ENCODE measurements around the gene PAH.
"Not testable (repeated sequence)": the region's sequence is repeated elsewhere in the genome, so short reads cannot be mapped to it uniquely, and the experiment has no call there.

PAH gene

DNA sequence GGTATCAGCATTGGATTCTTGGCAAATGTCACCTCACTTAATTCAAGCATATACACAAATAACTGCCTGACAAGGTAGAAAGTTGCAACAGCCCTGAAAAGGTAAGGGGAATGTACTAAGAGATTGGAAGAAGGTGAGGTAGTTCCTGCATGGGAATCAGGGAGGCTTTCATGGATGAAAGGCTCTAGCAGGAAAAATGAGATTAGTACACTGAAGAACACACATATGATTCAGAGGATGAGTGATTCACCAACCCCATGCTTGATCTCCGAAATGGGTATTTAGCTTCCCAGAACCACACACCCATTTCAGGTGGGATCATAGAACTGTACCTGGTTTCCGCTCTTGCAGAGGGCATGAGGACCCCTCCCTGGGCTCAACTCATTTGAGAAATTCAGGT is 65.8 kb downstream of the PAH start:
- Histone ChIP-seq H3K9ac (ENCODE audit: low read depth, low read length) (no peak overlapping the region), H3K27me3 (ENCODE audit: insufficient read depth, low read length) (no peaks in the 10 kb centered on the region), H3K4me3 (ENCODE audit: low read length) (no peak overlapping the region), H3K9me3 (ENCODE audit: insufficient read depth, low read depth, low read length) (no peaks in the 10 kb centered on the region), H3K36me3 (ENCODE audit: insufficient read depth, low read length) (no peaks in the 10 kb centered on the region), H3K4me1 (ENCODE audit: insufficient read depth, low read length) (no peaks in the 10 kb centered on the region), H3K27ac (ENCODE audit: low read depth, low read length) (no peak overlapping the region)
- WGBS: 96% methylated on average over 2 of the region's 2 CpGs

DNA sequence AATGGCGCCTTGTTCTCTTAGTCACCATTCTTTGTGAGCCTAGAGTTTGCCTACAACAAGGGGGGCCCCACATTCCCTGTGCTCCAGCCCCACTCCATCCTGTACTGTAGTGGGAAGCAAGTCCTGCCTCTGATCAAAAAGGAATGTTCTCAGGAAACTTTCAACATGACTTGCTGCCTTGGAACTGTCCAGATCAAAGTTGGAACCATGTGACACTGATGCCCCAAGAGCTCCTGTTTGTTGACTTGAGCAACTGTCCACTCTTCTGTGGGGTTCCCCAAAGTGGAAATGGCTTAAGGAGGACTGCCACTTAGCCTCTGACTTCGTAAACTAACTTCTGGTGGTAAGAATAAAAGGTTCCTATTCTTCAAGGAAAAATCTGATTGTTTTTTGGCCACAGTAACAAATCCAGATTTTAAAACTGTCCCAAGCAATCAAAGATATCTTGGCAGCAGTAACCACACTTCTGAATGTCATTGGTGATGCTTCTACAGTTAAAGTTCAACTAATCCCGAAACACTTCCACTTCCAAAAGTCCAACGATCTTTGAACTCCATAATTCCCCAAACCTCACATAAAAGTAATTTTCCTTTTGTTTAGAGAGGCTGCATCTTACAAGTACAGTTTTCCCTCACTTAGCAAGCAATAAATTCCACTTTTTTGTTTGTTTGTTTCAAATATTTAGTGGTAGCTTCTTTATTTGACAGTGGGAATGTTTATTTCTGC is 67.2 kb downstream of the PAH start:
- no peaks in the 10 kb centered on the region for H3K36me3 ChIP-seq (ENCODE audit: insufficient read depth, low read length)
- H3K9me3 ChIP-seq (ENCODE audit: insufficient read depth, low read depth, low read length): no peaks in the 10 kb centered on the region
- H3K4me3 ChIP-seq (ENCODE audit: low read length): no peak overlapping the region
- no peak overlapping the region for H3K9ac ChIP-seq (ENCODE audit: low read depth, low read length)
- H3K4me1 ChIP-seq (ENCODE audit: insufficient read depth, low read length): no peaks in the 10 kb centered on the region
- 79% methylated on average over 4 of the region's 4 CpGs for WGBS
- no peak overlapping the region for H3K27ac ChIP-seq (ENCODE audit: low read depth, low read length)
- no peaks in the 10 kb centered on the region for H3K27me3 ChIP-seq (ENCODE audit: insufficient read depth, low read length)

GRCh38 chr12:102848832-102849231 is 68.2 kb downstream of the PAH start:
- no peaks in the 10 kb centered on the region for H3K4me1 ChIP-seq (ENCODE audit: insufficient read depth, low read length)
- 87% methylated on average over 3 of the region's 3 CpGs for WGBS
- H3K9ac ChIP-seq (ENCODE audit: low read depth, low read length): no peak overlapping the region
- H3K4me3 ChIP-seq (ENCODE audit: low read length): no peak overlapping the region
- H3K27ac ChIP-seq (ENCODE audit: low read depth, low read length): no peak overlapping the region
- H3K36me3 ChIP-seq (ENCODE audit: insufficient read depth, low read length): no peaks in the 10 kb centered on the region
- H3K9me3 ChIP-seq (ENCODE audit: insufficient read depth, low read depth, low read length): no peaks in the 10 kb centered on the region
- H3K27me3 ChIP-seq (ENCODE audit: insufficient read depth, low read length): no peaks in the 10 kb centered on the region

- no peak overlapping the region for H3K27ac ChIP-seq (ENCODE audit: low read depth, low read length)
- no peaks in the 10 kb centered on the region for H3K36me3 ChIP-seq (ENCODE audit: insufficient read depth, low read length)
- H3K9ac ChIP-seq (ENCODE audit: low read depth, low read length): no peak overlapping the region
- H3K4me1 ChIP-seq (ENCODE audit: insufficient read depth, low read length): no peaks in the 10 kb centered on the region
- H3K4me3 ChIP-seq (ENCODE audit: low read length): no peak overlapping the region
- no peaks in the 10 kb centered on the region for H3K9me3 ChIP-seq (ENCODE audit: insufficient read depth, low read depth, low read length)
- WGBS: 74% methylated on average over 2 of the region's 2 CpGs
- no peaks in the 10 kb centered on the region for H3K27me3 ChIP-seq (ENCODE audit: insufficient read depth, low read length)
Measured at GRCh38 chr12:102847131-102847530, 69.9 kb downstream of the PAH start.

- no peaks in the 10 kb centered on the region for H3K27me3 ChIP-seq (ENCODE audit: insufficient read depth, low read length)
- no peak overlapping the region for H3K4me3 ChIP-seq (ENCODE audit: low read length)
- no peak overlapping the region for H3K27ac ChIP-seq (ENCODE audit: low read depth, low read length)
- no peaks in the 10 kb centered on the region for H3K4me1 ChIP-seq (ENCODE audit: insufficient read depth, low read length)
- no peaks in the 10 kb centered on the region for H3K36me3 ChIP-seq (ENCODE audit: insufficient read depth, low read length)
- H3K9me3 ChIP-seq (ENCODE audit: insufficient read depth, low read depth, low read length): no peaks in the 10 kb centered on the region
- WGBS: 82% methylated on average over 9 of the region's 10 CpGs
- H3K9ac ChIP-seq (ENCODE audit: low read depth, low read length): no peak overlapping the region
Measured at GRCh38 chr12:102833687-102834441, 83.2 kb downstream of the PAH start.

DNA sequence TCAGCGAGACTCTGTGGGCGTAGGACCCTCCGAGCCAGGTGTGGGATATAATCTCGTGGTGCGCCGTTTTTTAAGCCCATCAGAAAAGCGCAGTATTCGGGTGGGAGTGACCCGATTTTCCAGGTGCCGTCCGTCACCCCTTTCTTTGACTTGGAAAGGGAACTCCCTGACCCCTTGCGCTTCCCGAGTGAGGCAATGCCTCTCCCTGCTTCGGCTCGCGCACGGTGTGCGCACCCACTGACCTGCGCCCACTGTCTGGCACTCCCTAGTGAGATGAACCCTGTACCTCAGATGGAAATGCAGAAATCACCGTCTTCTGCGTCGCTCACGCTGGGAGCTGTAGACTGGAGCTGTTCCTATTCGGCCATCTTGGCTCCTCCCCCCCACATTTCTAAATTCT is 84.2 kb downstream of the PAH start:
- H3K4me1 ChIP-seq (ENCODE audit: insufficient read depth, low read length); H3K9ac ChIP-seq (ENCODE audit: low read depth, low read length); H3K4me3 ChIP-seq (ENCODE audit: low read length); H3K27me3 ChIP-seq (ENCODE audit: insufficient read depth, low read length); H3K9me3 ChIP-seq (ENCODE audit: insufficient read depth, low read depth, low read length); H3K27ac ChIP-seq (ENCODE audit: low read depth, low read length); H3K36me3 ChIP-seq (ENCODE audit: insufficient read depth, low read length): not testable (repeated sequence)
- 45% methylated on average over 23 of the region's 24 CpGs for WGBS

GRCh38 chr12:102824218-102824835 is 92.7 kb downstream of the PAH start:
- peaks cover 59% of the 10 kb centered on the region for H3K27me3 ChIP-seq (ENCODE audit: insufficient read depth, low read length)
- no peaks in the 10 kb centered on the region for H3K9me3 ChIP-seq (ENCODE audit: insufficient read depth, low read depth, low read length)
- peak overlapping the region; percentile 41 for H3K4me3 ChIP-seq (ENCODE audit: low read length)
- WGBS: 6% methylated on average over 36 of the region's 36 CpGs
- no peaks in the 10 kb centered on the region for H3K36me3 ChIP-seq (ENCODE audit: insufficient read depth, low read length)
- H3K4me1 ChIP-seq (ENCODE audit: insufficient read depth, low read length): no peaks in the 10 kb centered on the region
- H3K27ac ChIP-seq (ENCODE audit: low read depth, low read length): no peak overlapping the region
- H3K9ac ChIP-seq (ENCODE audit: low read depth, low read length): no peak overlapping the region

GRCh38 chr12:102821149-102821548 is 95.9 kb downstream of the PAH start:
- Histone ChIP-seq H3K4me3 (ENCODE audit: low read length) (no peak overlapping the region), H3K9me3 (ENCODE audit: insufficient read depth, low read depth, low read length) (no peaks in the 10 kb centered on the region), H3K27me3 (ENCODE audit: insufficient read depth, low read length) (peaks cover 56% of the 10 kb centered on the region), H3K27ac (ENCODE audit: low read depth, low read length) (no peak overlapping the region), H3K9ac (ENCODE audit: low read depth, low read length) (no peak overlapping the region), H3K36me3 (ENCODE audit: insufficient read depth, low read length) (no peaks in the 10 kb centered on the region), H3K4me1 (ENCODE audit: insufficient read depth, low read length) (no peaks in the 10 kb centered on the region)
- WGBS: 78% methylated on average over 5 of the region's 5 CpGs

DNA sequence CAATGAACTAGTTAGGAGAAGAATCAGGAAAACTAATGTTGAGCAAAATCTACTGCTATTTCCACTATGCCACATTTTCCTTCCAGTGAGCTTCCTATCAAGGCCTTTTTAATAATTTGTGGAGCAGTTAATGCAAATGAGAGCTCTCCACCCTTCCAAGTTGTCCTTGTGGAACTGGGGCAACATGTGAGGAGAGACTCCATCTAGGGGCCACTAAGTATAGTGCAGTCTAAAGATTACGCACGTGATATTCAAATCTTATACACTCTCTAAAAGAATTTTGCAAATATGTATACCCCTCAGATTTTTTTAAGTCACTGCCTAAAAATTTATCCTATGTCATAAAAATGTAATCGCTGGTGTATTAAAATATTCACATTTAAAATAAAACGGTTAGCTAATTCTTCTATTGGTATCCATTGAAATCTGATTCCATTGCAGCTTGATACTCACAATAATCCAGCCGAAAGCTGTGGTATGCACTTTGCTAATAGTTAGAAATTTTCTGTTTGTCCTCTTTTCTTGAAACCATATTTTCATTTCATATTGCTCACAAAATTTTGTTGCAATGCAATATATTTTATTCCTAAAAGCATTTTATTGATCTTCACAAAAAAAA is 100.1 kb downstream of the PAH start:
- Histone ChIP-seq H3K4me3 (ENCODE audit: low read length) (no peak overlapping the region), H3K27ac (ENCODE audit: low read depth, low read length) (no peak overlapping the region), H3K27me3 (ENCODE audit: insufficient read depth, low read length) (peaks cover 14% of the 10 kb centered on the region), H3K9me3 (ENCODE audit: insufficient read depth, low read depth, low read length) (no peaks in the 10 kb centered on the region), H3K9ac (ENCODE audit: low read depth, low read length) (no peak overlapping the region), H3K4me1 (ENCODE audit: insufficient read depth, low read length) (0 out of 2 replicates have a peak, but pooled peaks cover 6% of the 10 kb centered on the region), H3K36me3 (ENCODE audit: insufficient read depth, low read length) (no peaks in the 10 kb centered on the region)
- WGBS: 20% methylated on average over 2 of the region's 5 CpGs

GRCh38 chr12:102814691-102815367 is 102.2 kb downstream of the PAH start:
- Histone ChIP-seq H3K9ac (ENCODE audit: low read depth, low read length) (no peak overlapping the region), H3K4me3 (ENCODE audit: low read length) (no peak overlapping the region), H3K36me3 (ENCODE audit: insufficient read depth, low read length) (no peaks in the 10 kb centered on the region), H3K4me1 (ENCODE audit: insufficient read depth, low read length) (0 out of 2 replicates have a peak, but pooled peaks cover 6% of the 10 kb centered on the region), H3K27ac (ENCODE audit: low read depth, low read length) (no peak overlapping the region), H3K27me3 (ENCODE audit: insufficient read depth, low read length) (no peaks in the 10 kb centered on the region), H3K9me3 (ENCODE audit: insufficient read depth, low read depth, low read length) (no peaks in the 10 kb centered on the region)
- WGBS: 100% methylated on average over 1 of the region's 2 CpGs

Measured in HUES64 (cell line).